BLaER1 treated with 17β-estradiol and CSF1 and Interleukin-3, amounts not matched to agents 10 nM and 100 nM (cell line): ENCODE measurements around the gene WASF1.
"Not testable (repeated sequence)": the region's sequence is repeated elsewhere in the genome, so short reads cannot be mapped to it uniquely, and the experiment has no call there.

ENCODE experiments used
- H3K27ac ChIP-seq, 11 experiments: shearing (Covaris generic); formaldehyde crosslinking; 2 replicates each; pipeline ENCODE4 v1.8.1; 2022
- H3K27me3 ChIP-seq, 11 experiments: shearing (Covaris generic); formaldehyde crosslinking; 2 replicates each; pipeline ENCODE4 v1.8.1; 2022
- H3K36me3 ChIP-seq, 11 experiments: shearing (Covaris generic); formaldehyde crosslinking; 2 replicates each; pipeline ENCODE4 v1.8.1; 2022
- H3K4me1 ChIP-seq, 10 experiments: shearing (Covaris generic); formaldehyde crosslinking; 2 replicates each; pipeline ENCODE4 v1.8.1; 2022
- H3K4me2 ChIP-seq, 11 experiments: shearing (Covaris generic); formaldehyde crosslinking; 2 replicates each; pipeline ENCODE4 v1.8.1; 2022
- H3K4me3 ChIP-seq, 10 experiments: shearing (Covaris generic); formaldehyde crosslinking; 2 replicates each; pipeline ENCODE4 v1.8.1; 2022
- H3K9ac ChIP-seq, 11 experiments: shearing (Covaris generic); formaldehyde crosslinking; 2 replicates each; pipeline ENCODE4 v1.8.1; 2022
- H3K9me3 ChIP-seq, 11 experiments: shearing (Covaris generic); formaldehyde crosslinking; replicated peaks in 1 of 11; 2 replicates each; pipeline ENCODE4 v1.8.1; 2022
- H4K20me1 ChIP-seq, 11 experiments: shearing (Covaris generic); formaldehyde crosslinking; 2 replicates each; pipeline ENCODE4 v1.8.1; 2022
- Cebpa-rat ChIP-seq, 11 experiments: shearing (Covaris generic); IDR thresholded peaks; 2 replicates each; pipeline ENCODE4 v1.8.1; 2022

The WASF1 gene

DNA sequence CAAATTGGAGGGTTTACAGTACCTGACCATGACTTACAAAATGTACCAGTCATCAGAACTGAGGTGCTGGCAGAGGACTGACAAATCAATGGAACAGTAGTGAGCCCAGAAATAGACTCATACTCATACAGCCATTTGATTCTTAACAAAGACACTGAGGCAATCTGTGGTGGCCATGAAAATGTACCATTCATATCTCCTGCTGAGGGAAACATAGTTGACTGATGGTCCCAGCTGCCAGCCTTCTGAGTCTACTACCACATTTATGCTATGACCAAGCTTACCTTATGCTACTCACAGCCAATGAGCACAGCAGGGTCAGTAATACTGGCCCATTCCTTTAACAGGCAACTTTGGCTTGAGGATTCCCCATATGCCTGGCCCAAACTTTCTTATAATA lies 88.6 kb downstream of the WASF1 start:
- peaks cover 8 to 25% (median 17%) of the 10 kb centered on the region in 11 experiments; a peak in 14 of 22 replicates for H3K36me3 ChIP-seq
- peak overlapping the region in 4 of 11 experiments; percentile 12 to 80 (median 54); a peak in 5 of 22 replicates for H3K27ac ChIP-seq
- peaks cover 14 to 33% (median 27%) of the 10 kb centered on the region in 11 experiments for H3K9me3 ChIP-seq
- TF ChIP-seq Cebpa-rat (IDR thresholded peaks at IDR 0.05) = no peak
- H3K27me3 ChIP-seq = no peaks in the 10 kb centered on the region
- H3K9ac ChIP-seq = no peak overlapping the region
- H4K20me1 ChIP-seq = no peaks in the 10 kb centered on the region
- peaks cover 0 to 38% (median 27%) of the 10 kb centered on the region in 10 experiments; a peak in 17 of 20 replicates for H3K4me1 ChIP-seq
- H3K4me2 ChIP-seq = no peak overlapping the region; a peak in 1 of 22 replicates
- 0 out of 20 replicates have a peak overlapping the region, but pooled peaks of 1 of the 10 experiments have one; percentile 11 for H3K4me3 ChIP-seq

DNA sequence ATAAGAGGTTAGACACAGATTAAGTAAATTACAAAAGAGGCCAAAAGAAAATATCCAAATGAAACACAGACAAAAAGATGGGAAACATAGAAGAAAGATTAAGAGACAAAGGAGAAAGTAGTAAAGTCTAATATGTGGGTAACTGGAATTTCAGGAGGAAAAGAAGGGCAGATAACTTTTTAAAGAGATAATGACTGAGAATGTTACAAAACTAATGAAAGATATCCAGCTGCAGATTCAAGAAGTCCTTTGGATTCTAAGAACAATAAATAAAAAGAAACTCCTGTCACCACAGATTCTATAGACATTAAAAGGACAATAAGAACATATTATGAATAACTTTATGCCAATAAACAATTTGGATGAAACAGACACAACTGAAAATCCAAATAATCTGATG lies 90.1 kb downstream of the WASF1 start:
- Histone ChIP-seq H3K27me3 (no peaks in the 10 kb centered on the region), H3K4me1 (peaks cover 0 to 49% (median 30%) of the 10 kb centered on the region in 10 experiments; a peak in 17 of 20 replicates), H3K4me2 (peak overlapping the region in 1 of 11 experiments; percentile 60; a peak in 3 of 22 replicates), H3K27ac (peak overlapping the region in 8 of 11 experiments; percentile 58 to 87 (median 80); a peak in 15 of 22 replicates), H4K20me1 (no peaks in the 10 kb centered on the region), H3K4me3 (no peak overlapping the region), H3K9ac (no peak overlapping the region; a peak in 1 of 22 replicates), H3K36me3 (peaks cover 8 to 25% (median 17%) of the 10 kb centered on the region in 11 experiments; a peak in 14 of 22 replicates), H3K9me3 (peaks cover 14 to 33% (median 27%) of the 10 kb centered on the region in 11 experiments)
- no peak for TF ChIP-seq Cebpa-rat (IDR thresholded peaks at IDR 0.05)

DNA sequence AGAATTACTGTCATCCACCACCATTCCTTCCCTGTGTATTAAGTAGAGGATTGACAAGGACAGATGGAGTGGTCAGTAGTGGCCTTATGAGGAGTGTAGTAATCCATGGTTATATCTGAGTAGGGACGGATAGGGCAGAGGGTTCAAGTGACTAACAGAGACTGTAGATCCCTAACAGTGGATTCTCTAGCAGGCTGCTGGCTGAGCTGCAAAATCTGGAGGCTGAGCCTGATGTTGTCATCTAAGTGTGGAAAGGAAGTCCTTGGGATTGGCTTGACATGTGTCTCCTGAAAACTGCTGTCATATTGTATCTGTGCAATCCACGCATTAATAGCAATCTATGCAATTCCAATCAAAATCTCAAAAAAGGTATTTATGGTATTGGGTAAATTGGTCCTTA lies 94.2 kb downstream of the WASF1 start:
- no peak for TF ChIP-seq Cebpa-rat (IDR thresholded peaks at IDR 0.05)
- Histone ChIP-seq H3K36me3 (no peaks in the 10 kb centered on the region), H3K27ac (peak overlapping the region in 2 of 11 experiments; percentile 28 to 80; a peak in 4 of 22 replicates), H3K4me3 (no peak overlapping the region), H3K9ac (no peak overlapping the region), H3K9me3 (peaks cover 0 to 16% (median 10%) of the 10 kb centered on the region in 11 experiments; a peak in 12 of 22 replicates), H4K20me1 (no peaks in the 10 kb centered on the region), H3K4me1 (peaks cover 0 to 65% (median 39%) of the 10 kb centered on the region in 10 experiments; a peak in 17 of 20 replicates), H3K4me2 (no peak overlapping the region; a peak in 3 of 22 replicates), H3K27me3 (no peaks in the 10 kb centered on the region)

DNA sequence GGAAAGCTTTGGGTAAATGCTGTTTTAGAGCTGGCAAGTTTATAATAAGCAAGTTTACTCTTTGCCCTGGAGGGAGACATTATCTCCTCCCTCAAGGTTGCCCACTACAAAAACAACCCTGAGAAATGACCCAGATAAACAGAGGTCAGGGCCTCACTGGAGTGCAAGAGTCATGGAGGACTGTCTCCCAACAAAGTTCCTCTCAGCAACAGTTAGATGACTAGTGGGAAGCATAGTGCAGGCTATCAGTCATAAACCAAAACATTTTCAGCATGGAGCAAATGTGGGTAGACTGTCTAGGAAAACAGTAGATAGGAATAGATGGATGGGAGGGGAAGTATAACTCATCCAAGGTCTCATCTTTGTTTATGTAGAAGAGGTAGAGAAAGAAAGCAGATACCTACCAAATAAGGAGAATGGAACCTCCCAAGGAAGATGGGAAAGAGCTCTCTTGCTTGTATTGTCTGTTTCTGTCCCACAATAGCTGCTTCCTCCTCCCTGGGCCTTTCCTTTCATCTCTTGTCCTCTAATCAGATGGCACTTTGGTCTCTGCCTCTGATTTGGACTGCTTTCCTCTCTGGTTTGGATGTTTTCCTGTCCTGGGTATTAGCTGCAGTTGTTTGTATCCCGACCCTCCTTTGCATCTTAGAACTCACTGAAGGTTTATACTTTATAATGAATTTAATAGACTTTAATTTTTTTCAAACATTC lies 95.4 kb downstream of the WASF1 start:
- Histone ChIP-seq H3K9me3 (peaks cover 0 to 4% (median 0%) of the 10 kb centered on the region in 11 experiments; a peak in 5 of 22 replicates), H3K27me3 (no peaks in the 10 kb centered on the region), H3K4me3 (no peak overlapping the region), H3K4me2 (peak overlapping the region in 7 of 11 experiments; percentile 3 to 33 (median 18); a peak in 9 of 22 replicates), H3K36me3 (no peaks in the 10 kb centered on the region), H4K20me1 (no peaks in the 10 kb centered on the region), H3K27ac (peak overlapping the region in 4 of 11 experiments; percentile 2 to 30 (median 14); a peak in 5 of 22 replicates), H3K4me1 (peaks cover 0 to 61% (median 39%) of the 10 kb centered on the region in 10 experiments; a peak in 17 of 20 replicates), H3K9ac (no peak overlapping the region)
- no peak for TF ChIP-seq Cebpa-rat (IDR thresholded peaks at IDR 0.05)

DNA sequence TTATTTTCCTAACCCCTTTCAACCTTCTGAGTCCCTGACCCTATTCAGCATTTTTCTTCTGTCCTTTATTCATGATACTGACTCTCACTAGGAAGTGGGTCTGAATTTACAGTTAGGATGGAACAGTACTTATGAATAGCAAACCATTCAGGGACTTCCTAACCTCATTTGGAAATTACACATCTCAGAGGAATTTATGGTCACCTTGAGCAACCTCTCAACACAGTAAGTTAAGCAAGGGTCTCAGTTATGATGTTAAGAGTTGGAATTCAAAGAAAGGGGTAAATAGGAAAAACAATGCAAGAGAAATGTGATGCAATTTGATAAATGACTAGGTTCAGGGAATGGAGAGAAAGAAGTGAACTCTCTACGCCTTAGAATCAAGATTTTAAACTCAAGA lies 104.1 kb downstream of the WASF1 start:
- H3K4me2 ChIP-seq = no peak overlapping the region
- no peak overlapping the region for H3K9ac ChIP-seq
- H3K36me3 ChIP-seq = no peaks in the 10 kb centered on the region
- H3K9me3 ChIP-seq = no peaks in the 10 kb centered on the region
- no peaks in the 10 kb centered on the region for H3K27me3 ChIP-seq
- H4K20me1 ChIP-seq = no peaks in the 10 kb centered on the region
- no peak overlapping the region for H3K27ac ChIP-seq
- no peak overlapping the region for H3K4me3 ChIP-seq
- H3K4me1 ChIP-seq = no peaks in the 10 kb centered on the region; a peak in 2 of 20 replicates
- peak in 1 of 11 experiments; percentile 12; a peak in 1 of 22 replicates for TF ChIP-seq Cebpa-rat (IDR thresholded peaks at IDR 0.05)

DNA sequence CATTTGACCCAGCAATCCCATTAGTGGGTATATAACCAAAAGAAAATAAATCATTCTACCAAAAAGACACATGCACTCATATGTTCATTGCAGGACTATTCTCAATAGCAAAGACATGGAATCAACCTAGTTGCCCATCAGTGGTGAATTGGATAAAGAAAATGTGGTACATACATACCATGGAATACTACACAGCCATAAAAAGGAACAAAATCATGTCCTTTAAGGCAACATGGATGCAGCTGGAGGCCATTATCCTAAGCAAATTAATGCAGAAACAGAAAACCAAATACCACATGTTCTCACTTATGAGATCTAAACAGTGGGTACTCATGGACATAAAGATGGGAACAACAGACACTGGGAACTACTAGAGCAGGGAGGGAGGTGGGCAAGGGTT lies 106.0 kb downstream of the WASF1 start:
- not testable (repeated sequence) for H3K36me3 ChIP-seq, H3K9ac ChIP-seq, H3K27ac ChIP-seq, H3K4me3 ChIP-seq, H3K9me3 ChIP-seq, H4K20me1 ChIP-seq, H3K27me3 ChIP-seq, H3K4me2 ChIP-seq
- H3K4me1 ChIP-seq = peaks cover 3 to 12% (median 6%) of the 10 kb centered on the region in 10 experiments; a peak in 16 of 20 replicates

DNA sequence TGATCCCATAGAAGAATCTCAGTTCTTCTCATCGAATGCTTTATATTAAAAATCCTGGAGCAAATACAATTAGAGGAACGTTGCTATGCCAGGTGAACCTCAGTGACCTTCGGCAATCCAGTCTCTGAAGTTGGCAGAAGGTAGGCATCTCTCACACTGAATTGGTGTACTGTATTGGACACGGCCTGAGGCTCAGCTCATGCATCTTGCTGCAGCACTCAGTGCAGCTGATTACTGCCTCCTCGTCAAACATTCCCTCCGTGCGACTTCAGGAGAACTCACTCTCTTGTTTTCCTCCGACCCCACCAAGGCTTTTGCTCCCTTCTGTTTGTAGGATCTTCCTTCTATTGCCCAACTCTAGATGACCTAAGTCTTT lies 110.9 kb downstream of the WASF1 start:
- Histone ChIP-seq H3K4me1 (peaks cover 8 to 57% (median 49%) of the 10 kb centered on the region in 10 experiments), H3K9me3 (no peaks in the 10 kb centered on the region), H3K4me2 (peak overlapping the region; percentile 0 to 62 (median 52); a peak in 18 of 22 replicates), H3K27ac (no peak overlapping the region), H3K4me3 (no peak overlapping the region), H3K9ac (no peak overlapping the region), H3K36me3 (no peaks in the 10 kb centered on the region), H3K27me3 (no peaks in the 10 kb centered on the region), H4K20me1 (no peaks in the 10 kb centered on the region)
- no peak for TF ChIP-seq Cebpa-rat (IDR thresholded peaks at IDR 0.05)

DNA sequence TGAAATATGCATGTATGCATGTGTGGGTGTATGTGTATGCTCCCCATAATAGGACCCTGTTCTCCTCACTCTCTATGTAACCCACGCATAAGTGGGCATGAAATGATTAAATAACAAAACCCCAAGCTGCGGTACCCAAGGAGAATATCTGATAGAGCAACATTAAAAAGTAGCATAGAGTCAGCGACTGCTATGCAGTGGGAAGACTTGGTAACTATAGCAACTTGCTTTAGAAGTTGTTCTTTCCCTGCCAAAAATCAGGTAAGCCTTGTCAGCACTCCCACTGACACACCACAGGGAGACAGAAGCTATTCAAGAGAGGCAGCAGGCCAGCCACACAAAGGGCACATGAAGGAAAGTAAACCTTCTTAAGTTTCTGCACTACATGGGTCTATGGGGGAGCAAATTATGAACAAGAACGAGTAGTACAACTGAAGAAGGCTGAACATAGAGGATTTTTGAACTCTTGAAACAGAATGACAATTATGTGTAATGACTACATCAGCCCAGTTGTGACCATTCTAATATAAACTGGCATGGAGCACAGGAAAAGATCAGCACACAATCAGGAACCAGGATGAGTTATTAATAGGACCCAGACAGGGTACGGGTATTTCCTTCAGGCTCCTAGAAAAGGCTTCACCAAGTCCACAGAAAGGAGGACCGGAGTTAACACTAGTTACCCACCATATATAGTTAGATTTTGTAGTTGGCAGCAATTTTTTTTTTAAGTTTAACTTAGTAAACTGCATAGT lies 111.5 kb downstream of the WASF1 start:
- H3K9me3 ChIP-seq = no peaks in the 10 kb centered on the region
- no peak for TF ChIP-seq Cebpa-rat (IDR thresholded peaks at IDR 0.05)
- H3K36me3 ChIP-seq = no peaks in the 10 kb centered on the region
- peaks cover 8 to 63% (median 55%) of the 10 kb centered on the region in 10 experiments for H3K4me1 ChIP-seq
- no peak overlapping the region for H3K9ac ChIP-seq
- H3K4me2 ChIP-seq = peak overlapping the region in 10 of 11 experiments; percentile 19 to 62 (median 52); a peak in 17 of 22 replicates
- H4K20me1 ChIP-seq = no peaks in the 10 kb centered on the region
- no peak overlapping the region for H3K27ac ChIP-seq
- no peaks in the 10 kb centered on the region for H3K27me3 ChIP-seq
- H3K4me3 ChIP-seq = no peak overlapping the region
